Epithelial cell of esophagus (primary cell): ENCODE data around the gene KRT6B.

Experiments used
- DNase-seq: peaks from one replicate; pipeline ENCODE4 v3.0.0; 2010; ENCODE audit warnings: low read depth
- H3K4me3 ChIP-seq: 2 replicates; pipeline ENCODE4 v1.5.1; 2011; ENCODE audit warnings: mild to moderate bottlenecking, low read length, control low read depth
- TF ChIP-seq, protein P1 (sequence below): IDR thresholded peaks from 2 replicates; pipeline ENCODE4 v1.5.1; 2011; ENCODE audit warnings: low read depth, mild to moderate bottlenecking, low read length, control low read depth, inconsistent platforms; ENCODE audit not compliant: insufficient read depth; ENCODE audit errors: missing control alignments

KRT6B gene

GRCh38 chr12:52446367-52447045, 5.4 kb downstream of the KRT6B start:
- H3K4me3 ChIP-seq, result no peak overlapping the region
- DNase-seq, result peak; percentile 54
- TF ChIP-seq, protein P1, sequence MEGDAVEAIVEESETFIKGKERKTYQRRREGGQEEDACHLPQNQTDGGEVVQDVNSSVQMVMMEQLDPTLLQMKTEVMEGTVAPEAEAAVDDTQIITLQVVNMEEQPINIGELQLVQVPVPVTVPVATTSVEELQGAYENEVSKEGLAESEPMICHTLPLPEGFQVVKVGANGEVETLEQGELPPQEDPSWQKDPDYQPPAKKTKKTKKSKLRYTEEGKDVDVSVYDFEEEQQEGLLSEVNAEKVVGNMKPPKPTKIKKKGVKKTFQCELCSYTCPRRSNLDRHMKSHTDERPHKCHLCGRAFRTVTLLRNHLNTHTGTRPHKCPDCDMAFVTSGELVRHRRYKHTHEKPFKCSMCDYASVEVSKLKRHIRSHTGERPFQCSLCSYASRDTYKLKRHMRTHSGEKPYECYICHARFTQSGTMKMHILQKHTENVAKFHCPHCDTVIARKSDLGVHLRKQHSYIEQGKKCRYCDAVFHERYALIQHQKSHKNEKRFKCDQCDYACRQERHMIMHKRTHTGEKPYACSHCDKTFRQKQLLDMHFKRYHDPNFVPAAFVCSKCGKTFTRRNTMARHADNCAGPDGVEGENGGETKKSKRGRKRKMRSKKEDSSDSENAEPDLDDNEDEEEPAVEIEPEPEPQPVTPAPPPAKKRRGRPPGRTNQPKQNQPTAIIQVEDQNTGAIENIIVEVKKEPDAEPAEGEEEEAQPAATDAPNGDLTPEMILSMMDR, result no peak

DNA sequence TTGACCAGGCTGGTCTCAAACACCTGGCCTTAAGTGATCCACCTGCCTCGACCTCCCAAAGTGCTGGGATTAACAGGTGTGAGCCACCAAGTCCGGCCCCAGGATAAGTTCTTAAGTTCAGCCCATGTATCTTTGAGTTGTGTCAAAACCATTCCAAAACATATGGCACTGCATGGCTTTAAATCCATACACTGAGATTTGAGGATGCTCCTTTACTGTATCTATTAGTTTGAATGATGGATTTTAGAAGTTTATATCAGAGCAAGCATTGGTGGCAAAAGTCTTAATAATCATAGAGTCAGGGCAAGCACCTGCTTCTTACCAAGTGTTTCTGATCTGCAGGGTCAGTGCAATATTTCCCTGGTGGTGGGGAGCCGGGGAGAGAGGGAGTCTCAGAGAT, 6.1 kb downstream of the KRT6B start:
- TF ChIP-seq, protein P1, result no peak
- H3K4me3 ChIP-seq, result no peak overlapping the region
- peak; percentile 69 for DNase-seq

- TF ChIP-seq, protein P1, result no peak
- no peak overlapping the region for H3K4me3 ChIP-seq
- peak; percentile 85 for DNase-seq
Observed at GRCh38 chr12:52444647-52445595, 7.0 kb downstream of the KRT6B start.

DNA sequence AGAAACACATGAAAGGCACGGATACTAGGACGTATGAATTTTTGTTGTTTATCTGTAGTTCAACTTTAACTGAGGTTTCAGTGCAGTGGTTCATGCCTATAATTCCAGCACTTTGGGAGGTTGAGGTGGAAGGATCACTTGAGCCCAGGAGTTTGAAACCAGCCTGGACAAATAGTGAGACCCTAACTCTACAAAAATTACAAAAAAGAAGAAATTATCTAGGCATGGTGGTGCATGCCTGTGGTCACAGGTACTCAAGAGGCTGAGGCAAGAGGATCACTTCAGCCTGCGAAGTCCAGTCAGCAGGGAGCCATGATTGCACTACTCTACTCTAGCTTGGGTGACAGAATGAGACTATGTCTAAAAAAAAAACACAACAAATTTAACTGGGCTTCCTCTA, 8.0 kb downstream of the KRT6B start:
- DNase-seq, result no peak
- TF ChIP-seq, protein P1, result no peak
- H3K4me3 ChIP-seq, result no peak overlapping the region

GRCh38 chr12:52442600-52443061, 9.3 kb downstream of the KRT6B start:
- DNase-seq, result peak; percentile 95
- no peak overlapping the region for H3K4me3 ChIP-seq
- TF ChIP-seq, protein P1, result no peak

DNA sequence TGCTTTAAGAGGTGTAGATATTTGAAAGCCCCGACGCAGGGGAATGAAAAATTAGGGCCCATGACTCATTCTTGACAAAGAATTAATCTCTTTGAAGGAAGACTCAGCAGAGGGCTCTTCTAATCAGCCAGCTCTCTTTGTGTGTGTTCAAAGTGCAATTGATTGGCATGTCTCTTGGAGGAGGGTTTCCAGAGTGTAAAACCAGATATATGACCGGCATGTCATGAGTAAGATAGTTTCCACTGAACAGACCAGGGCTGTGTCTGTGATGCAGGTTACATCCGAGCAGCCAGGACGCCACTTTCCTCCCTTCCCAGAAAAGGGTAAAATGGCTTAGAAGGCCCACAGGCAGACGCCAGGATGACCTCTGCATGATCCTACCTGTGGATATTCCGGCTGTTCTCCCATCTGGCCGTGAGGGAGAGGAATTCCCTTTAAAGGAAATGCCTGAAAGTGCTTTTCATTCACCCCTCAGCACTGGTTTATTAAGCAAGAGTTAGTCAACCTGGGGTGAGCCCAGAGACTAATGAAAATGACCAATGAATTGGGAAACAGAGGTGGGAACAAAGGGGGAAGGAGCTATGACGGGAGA, 10.5 kb downstream of the KRT6B start:
- no peak overlapping the region for H3K4me3 ChIP-seq
- DNase-seq, result peak; percentile 95
- TF ChIP-seq, protein P1, result no peak
